H1 (cell line): ENCODE measurements around the gene SPC24. TPM values are rescaled to one million over a fixed set of nuclear protein-coding genes. Genes with fewer than 3 reads are reported as not detected.

Experiments
- CTCF ChIA-PET: fragments of 300-600 bp; sonication (Branson Sonifier 250); formaldehyde crosslinking; loops from one replicate; lab custom pipeline; 2021; ENCODE audit not compliant: partially characterized antibody; lab: Charles Lee
- POLR2A ChIA-PET: fragments of 300-600 bp; sonication (Branson Sonifier 250); formaldehyde crosslinking; loops from one replicate; lab custom pipeline; 2021; ENCODE audit warnings: inconsistent platforms; ENCODE audit not compliant: partially characterized antibody; lab: Charles Lee
- DNase-seq, 2 experiments: peaks; one replicate each; pipeline versions ENCODE4 v3.0.0 to v3.0.0-alpha.2; 2010 to 2022; ENCODE audit warnings: low spot score in 2 of 2, low read depth in 1 of 2, mixed read lengths in 1 of 2
- FAIRE-seq: peaks from 2 replicates; lab custom pipeline; 2011; peaks lifted over from hg19 to GRCh38; lab: Jason Lieb, UNC
- H2AFZ ChIP-seq: 2 replicates; pipeline ENCODE4 v1.8.1; 2012; ENCODE audit warnings: low read length, inconsistent platforms
- H2AK5ac ChIP-seq: 2 replicates; pipeline ENCODE4 v1.6.1; 2013; ENCODE audit warnings: low read depth, low read length
- H2BK120ac ChIP-seq: replicated peaks from 2 replicates; pipeline ENCODE3; 2013; ENCODE audit warnings: low read depth, low read length, inconsistent platforms
- H2BK12ac ChIP-seq: 2 replicates; pipeline ENCODE4 v1.6.1; 2013; ENCODE audit warnings: low read depth, low read length
- H2BK15ac ChIP-seq: 2 replicates; pipeline ENCODE4 v1.6.1; 2013; ENCODE audit warnings: low read length
- H2BK20ac ChIP-seq: 2 replicates; pipeline ENCODE4 v1.6.1; 2013; ENCODE audit warnings: low read length
- H2BK5ac ChIP-seq: 2 replicates; pipeline ENCODE4 v1.6.1; 2013; ENCODE audit warnings: low read depth, low read length
- H3K14ac ChIP-seq: 2 replicates; pipeline ENCODE4 v1.6.1; 2013; ENCODE audit warnings: inconsistent platforms; ENCODE audit not compliant: insufficient read length
- H3K18ac ChIP-seq: 2 replicates; pipeline ENCODE4 v1.6.1; 2013; ENCODE audit warnings: low read length; ENCODE audit errors: extremely low read depth
- H3K23ac ChIP-seq: 2 replicates; pipeline ENCODE4 v1.6.1; 2013; ENCODE audit warnings: inconsistent platforms; ENCODE audit not compliant: insufficient read length
- H3K23me2 ChIP-seq: 2 replicates; pipeline ENCODE4 v1.6.1; 2013; ENCODE audit warnings: low read depth, low read length
- H3K27ac ChIP-seq: 2 replicates; pipeline ENCODE4 v1.6.1; 2011; ENCODE audit warnings: low read depth, low read length, inconsistent platforms
- H3K27me3 ChIP-seq, 4 experiments: replicated peaks in 1 of 4; 1 replicate in 1 of 4; 2 replicates in 3 of 4; pipeline versions ENCODE4 v1.6.1 to v1.8.1; 2011 to 2013; ENCODE audit warnings: low read length in 3 of 4, mild to moderate bottlenecking in 3 of 4, inconsistent platforms in 2 of 4, mixed read lengths in 2 of 4, moderate library complexity in 1 of 4; ENCODE audit not compliant: control insufficient read depth in 3 of 4, insufficient read depth in 3 of 4; ENCODE audit errors: extremely low read depth in 1 of 4
- H3K36me3 ChIP-seq, 4 experiments: 2 replicates each; pipeline versions ENCODE4 v1.6.1 to v1.8.1; 2011 to 2013; ENCODE audit warnings: mild to moderate bottlenecking in 4 of 4, low read length in 3 of 4, moderate library complexity in 2 of 4, control low read depth in 1 of 4, inconsistent platforms in 1 of 4; ENCODE audit not compliant: insufficient read depth in 4 of 4, control insufficient read depth in 2 of 4
- H3K4ac ChIP-seq: replicated peaks from 2 replicates; pipeline ENCODE3; 2013; ENCODE audit warnings: low read length, low read depth, mixed read lengths, inconsistent platforms; ENCODE audit not compliant: insufficient read length
- H3K4me1 ChIP-seq, 4 experiments: replicated peaks in 1 of 4; 1 replicate in 1 of 4; 2 replicates in 3 of 4; pipeline versions ENCODE4 v1.6.1 to v1.8.1; 2011 to 2013; ENCODE audit warnings: low read length in 3 of 4, inconsistent platforms in 2 of 4, mixed read lengths in 1 of 4; ENCODE audit not compliant: insufficient read depth in 4 of 4, control insufficient read depth in 3 of 4
- H3K4me2 ChIP-seq, 2 experiments: 2 replicates each; pipeline versions ENCODE4 v1.6.1 to v1.8.1; 2011 to 2013; ENCODE audit warnings: low read depth in 2 of 2, low read length in 2 of 2, control low read depth in 1 of 2, inconsistent platforms in 1 of 2, mild to moderate bottlenecking in 1 of 2; ENCODE audit not compliant: insufficient read depth in 1 of 2
- H3K4me3 ChIP-seq, 4 experiments: fragments of 200-600, 300-600 bp in 1 of 4; sonication (generic), shearing (Covaris generic), sonication (Bioruptor Twin) in 1 of 4; 2 replicates each; pipeline versions ENCODE4 v1.5.1 to v1.8.1; 2011 to 2016; ENCODE audit warnings: low read length in 4 of 4, low read depth in 3 of 4, control low read depth in 2 of 4, inconsistent platforms in 2 of 4, mild to moderate bottlenecking in 2 of 4, mixed read lengths in 1 of 4, moderate library complexity in 1 of 4; ENCODE audit not compliant: insufficient read depth in 2 of 4; ENCODE audit errors: extremely low read depth in 1 of 4
- H3K56ac ChIP-seq: replicated peaks from 2 replicates; pipeline ENCODE3; 2013; ENCODE audit warnings: low read depth, mild to moderate bottlenecking, mixed read lengths, low read length, inconsistent platforms; ENCODE audit not compliant: insufficient read length
- H3K79me1 ChIP-seq: 2 replicates; pipeline ENCODE4 v1.6.1; 2013; ENCODE audit warnings: low read depth, low read length, control low read depth
- H3K79me2 ChIP-seq, 2 experiments: 2 replicates each; pipeline versions ENCODE4 v1.6.1 to v1.8.1; 2012 to 2013; ENCODE audit warnings: low read length in 2 of 2, mild to moderate bottlenecking in 2 of 2, inconsistent platforms in 1 of 2; ENCODE audit not compliant: insufficient read depth in 2 of 2, control insufficient read depth in 1 of 2
- H3K9ac ChIP-seq, 4 experiments: replicated peaks in 1 of 4; 1 replicate in 1 of 4; 2 replicates in 3 of 4; pipeline versions ENCODE4 v1.6.1 to v1.8.1; 2011 to 2013; ENCODE audit warnings: low read depth in 3 of 4, low read length in 3 of 4, control low read depth in 2 of 4, mild to moderate bottlenecking in 2 of 4, moderate library complexity in 2 of 4, inconsistent platforms in 1 of 4; ENCODE audit errors: extremely low read depth in 1 of 4
- H3K9me3 ChIP-seq, 2 experiments: 2 replicates each; pipeline versions ENCODE4 v1.6.1 to v1.8.1; 2012 to 2013; ENCODE audit warnings: mild to moderate bottlenecking in 2 of 2, moderate library complexity in 2 of 2, control low read depth in 1 of 2, inconsistent platforms in 1 of 2, low read depth in 1 of 2, low read length in 1 of 2, mixed read lengths in 1 of 2; ENCODE audit not compliant: insufficient read depth in 2 of 2
- H4K20me1 ChIP-seq, 2 experiments: replicated peaks in 1 of 2; 2 replicates each; pipeline versions ENCODE3 to v1.8.1; 2011 to 2013; ENCODE audit warnings: inconsistent platforms in 2 of 2, low read length in 2 of 2, mild to moderate bottlenecking in 1 of 2; ENCODE audit not compliant: insufficient read depth in 2 of 2, control insufficient read depth in 1 of 2
- H4K5ac ChIP-seq: 2 replicates; pipeline ENCODE4 v1.6.1; 2013; ENCODE audit warnings: low read length, low read depth, mixed read lengths, inconsistent platforms; ENCODE audit not compliant: insufficient read length
- H4K8ac ChIP-seq: 2 replicates; pipeline ENCODE4 v1.8.0; 2013; ENCODE audit warnings: mild to moderate bottlenecking, moderate library complexity, low read length, inconsistent platforms; ENCODE audit not compliant: insufficient read depth; ENCODE audit errors: extremely low read depth
- H4K91ac ChIP-seq: replicated peaks from 2 replicates; pipeline ENCODE3; 2013; ENCODE audit warnings: low read length, mixed read lengths, inconsistent platforms; ENCODE audit not compliant: insufficient read length
- CEBPB ChIP-seq: IDR thresholded peaks from 2 replicates; pipeline ENCODE4 v1.6.1; 2012; ENCODE audit warnings: low read depth, low read length
- CHD2 ChIP-seq: IDR thresholded peaks from 2 replicates; pipeline ENCODE4 v1.6.1; 2012; ENCODE audit warnings: low read length, improper control_type of control experiment
- CTCF ChIP-seq, 3 experiments: IDR thresholded peaks; 1 replicate in 2 of 3; 2 replicates in 1 of 3; pipeline versions ENCODE4 v1.5.1 to v1.6.1; 2011; ENCODE audit warnings: low read length in 3 of 3, mild to moderate bottlenecking in 3 of 3, inconsistent platforms in 2 of 3, low read depth in 1 of 3, moderate library complexity in 1 of 3; ENCODE audit not compliant: insufficient read depth in 1 of 3; ENCODE audit errors: control extremely low read depth in 1 of 3
- FOSL1 ChIP-seq: IDR thresholded peaks from 2 replicates; pipeline ENCODE4 v1.6.1; 2011; ENCODE audit warnings: mild to moderate bottlenecking, low read depth, low read length, moderate library complexity; ENCODE audit not compliant: insufficient read depth
- GABPA ChIP-seq: IDR thresholded peaks from 2 replicates; pipeline ENCODE4 v1.6.1; 2011; ENCODE audit warnings: mild to moderate bottlenecking, low read length, moderate library complexity, borderline replicate concordance; ENCODE audit not compliant: insufficient read depth
- GTF2F1 ChIP-seq: IDR thresholded peaks from 2 replicates; pipeline ENCODE4 v1.6.1; 2012; ENCODE audit warnings: low read depth, low read length, improper control_type of control experiment, borderline replicate concordance
- KDM1A ChIP-seq: fragments of 200-600, 300-600 bp; sonication (generic); IDR thresholded peaks from 2 replicates; pipeline ENCODE4 v1.7.1; 2016; ENCODE audit warnings: mild to moderate bottlenecking, low read length, borderline replicate concordance
- RBBP5 ChIP-seq: IDR thresholded peaks from 2 replicates; pipeline ENCODE4 v1.7.1; 2012; ENCODE audit warnings: low read depth, mild to moderate bottlenecking, inconsistent platforms, low read length, moderate library complexity, borderline replicate concordance
- RXRA ChIP-seq: IDR thresholded peaks from 2 replicates; pipeline ENCODE4 v1.6.1; 2011; ENCODE audit warnings: low read depth, mild to moderate bottlenecking, low read length, moderate library complexity; ENCODE audit not compliant: insufficient read depth
- SIX5 ChIP-seq: IDR thresholded peaks from 2 replicates; pipeline ENCODE4 v1.6.1; 2011; ENCODE audit warnings: mild to moderate bottlenecking, low read depth, low read length
- TEAD4 ChIP-seq: IDR thresholded peaks from 2 replicates; pipeline ENCODE4 v1.6.1; 2012; ENCODE audit warnings: low read depth, low read length, inconsistent platforms, mixed read lengths
- WGBS, 2 experiments: shearing (Covaris generic) in 1 of 2; methylation state at CpG; one replicate each; pipeline versions ENCODE4 v1.1.6 to v1.1.7; 2013 to 2015; ENCODE audit warnings: low lambda C conversion rate in 2 of 2, mixed read lengths in 2 of 2, inconsistent platforms in 1 of 2, low coverage in 1 of 2, missing lambda C conversion rate in 1 of 2; ENCODE audit not compliant: insufficient replicate concordance in 2 of 2, insufficient coverage in 1 of 2, insufficient read length in 1 of 2; ENCODE audit errors: extremely low coverage in 1 of 2, missing lambda C conversion rate in 1 of 2; 5-methylcytosine and 5-hydroxymethylcytosine counted together
- polyA plus RNA-seq, 7 experiments: library from polyadenylated mRNA; depleted of rRNA in 3 of 7; stranded (reverse) in 5 of 7; unstranded in 2 of 7; fragments of >200 nt in 5 of 7; fragments of 200-250 nt in 2 of 7; gene quantifications; 1 replicate in 5 of 7; 2 replicates in 1 of 7; 4 replicates in 1 of 7; pipeline versions ENCODE4 v1.2.1 to v1.2.3, GENCODE V29; 2011 to 2013; ENCODE audit warnings: missing spikeins in 2 of 7, mixed read lengths in 2 of 7
- total RNA-seq: library from RNA; stranded (reverse); fragmentation: NEBNext Ultra II Directional; extraction: Animal tissue kit (Norgen Biotek cat#: 25700); gene quantifications from 2 replicates; pipeline ENCODE4 v1.2.1, GENCODE V29; 2021

Gene SPC24
- total and polyA plus RNA-seq, 2 of the 8 experiments (the other 6 are each of a cell fraction or from before 2014, with no cell fraction given), result 17.7 to 42.4 TPM

- H2AFZ ChIP-seq, result no peak overlapping the region
- no peak overlapping the region for H2BK12ac ChIP-seq
- H3K9me3 ChIP-seq, result no peaks in the 10 kb centered on the region
- H3K23me2 ChIP-seq, result no peaks in the 10 kb centered on the region
- no peak overlapping the region for H3K4me3 ChIP-seq
- POLR2A ChIA-PET, result interaction anchor here (0.6 to 1.1 kb wide), 2 partner anchors 13 to 39 kb away, joined by 3 read pairs; no protein-coding TSS in a partner anchor
- H3K27ac ChIP-seq, result no peak overlapping the region
- no peak overlapping the region for H3K23ac ChIP-seq
- no peak overlapping the region for H2BK15ac ChIP-seq
- H2BK120ac ChIP-seq, result no peak overlapping the region
- WGBS, 2 experiments, result 97% methylated on average over 16 of the region's 16 CpGs; no CpG with 5 or more reads in 1 of the 2 experiments
- H3K18ac ChIP-seq, result no peak overlapping the region
- peaks cover 8 to 23% of the 10 kb centered on the region in 2 experiments for H4K20me1 ChIP-seq
- H4K5ac ChIP-seq, result no peak overlapping the region
- no peak overlapping the region for H4K91ac ChIP-seq
- peaks cover 48 to 92% (median 64%) of the 10 kb centered on the region in 4 experiments for H3K36me3 ChIP-seq
- H3K27me3 ChIP-seq, result no peaks in the 10 kb centered on the region
- peaks cover 4% of the 10 kb centered on the region; the same call in 1 of the 2 replicates for H3K79me1 ChIP-seq
- peaks cover 0 to 41% of the 10 kb centered on the region in 2 experiments; a peak in 3 of 4 replicates for H3K79me2 ChIP-seq
- DNase-seq (no peak), FAIRE-seq (no peak)
- H3K14ac ChIP-seq, result no peak overlapping the region
- H3K56ac ChIP-seq, result no peak overlapping the region
- no peak overlapping the region for H4K8ac ChIP-seq
- H3K4ac ChIP-seq, result no peak overlapping the region
- no peak overlapping the region for H3K9ac ChIP-seq
- no peak overlapping the region for H2AK5ac ChIP-seq
- H2BK5ac ChIP-seq, result no peak overlapping the region
- CTCF ChIA-PET, result interaction anchor here (0.6 to 4.2 kb wide), 3 partner anchors 24 to 164 kb away, joined by 3 to 13 read pairs (median 4); no protein-coding TSS in a partner anchor
- H3K4me1 ChIP-seq, result peaks cover 0 to 3% (median 0%) of the 10 kb centered on the region in 4 experiments; a peak in 1 of 7 replicates
- H2BK20ac ChIP-seq, result no peak overlapping the region
- H3K4me2 ChIP-seq, result no peak overlapping the region
- TF ChIP-seq GTF2F1 (no peak), TEAD4 (no peak), CEBPB (no peak), FOSL1 (no peak), CTCF (IDR thresholded peaks at IDR 0.05; ENCODE audit: control extremely low read depth in 1 of 3, insufficient read depth in 1 of 3, low read depth in 1 of 3, low read length in 3 of 3) (no peak), RXRA (no peak), CHD2 (no peak), GABPA (no peak), SIX5 (no peak), KDM1A (no peak), RBBP5 (no peak)
These were observed 52.6 kb downstream of the SPC24 start for GRCh38 chr19:11102944-11103343.
